A673 (cell line): ENCODE data around the gene PHC2. TPM values are rescaled to one million over a fixed set of nuclear protein-coding genes. Genes with fewer than 3 reads are reported as not detected.

ENCODE experiments used
- BruUV-seq: library from RNA; stranded (reverse); fragments of 400-500 nt; replicated peaks from 2 replicates; lab custom pipeline; 2021; lab: Mats Ljungman, UMichigan
- CTCF ChIA-PET: fragments of 300-600 bp; sonication (Branson Sonifier 250); formaldehyde crosslinking; loops from one replicate; lab custom pipeline; 2022; ENCODE audit warnings: antibody characterized with exemption; lab: Charles Lee
- POLR2A ChIA-PET: fragments of 300-600 bp; sonication (Branson Sonifier 250); formaldehyde crosslinking; loops from one replicate; lab custom pipeline; 2022; ENCODE audit warnings: antibody characterized with exemption; ENCODE audit not compliant: low non-redundant PET; lab: Charles Lee
- DNase-seq: peaks from one replicate; pipeline ENCODE4 v3.0.0-alpha.2; 2015; ENCODE audit warnings: low spot score
- H3K27ac ChIP-seq: fragments of 200-600 bp; sonication (generic); 2 replicates; pipeline ENCODE4 v1.5.1; 2016; ENCODE audit warnings: mixed run types, low read depth, mild to moderate bottlenecking, mixed read lengths, antibody characterized with exemption, low read length; ENCODE audit not compliant: poor library complexity, severe bottlenecking
- H3K27me3 ChIP-seq: fragments of 200-600 bp; sonication (generic); replicated peaks from 2 replicates; pipeline ENCODE4 v1.6.1; 2017; ENCODE audit warnings: mixed run types, low read depth, mild to moderate bottlenecking, mixed read lengths, antibody characterized with exemption, low read length; ENCODE audit not compliant: insufficient read depth, poor library complexity
- H3K36me3 ChIP-seq: fragments of 200-600 bp; sonication (generic); 2 replicates; pipeline ENCODE4 v1.6.1; 2016; ENCODE audit warnings: mixed run types, mild to moderate bottlenecking, mixed read lengths, antibody characterized with exemption, low read length; ENCODE audit not compliant: insufficient read depth, poor library complexity, severe bottlenecking
- H3K4me1 ChIP-seq: fragments of 200-600 bp; sonication (generic); 2 replicates; pipeline ENCODE4 v1.6.1; 2017; ENCODE audit warnings: mixed run types, mild to moderate bottlenecking, mixed read lengths, antibody characterized with exemption, low read length; ENCODE audit not compliant: insufficient read depth, poor library complexity, severe bottlenecking
- H3K4me3 ChIP-seq: fragments of 200-600 bp; sonication (generic); 2 replicates; pipeline ENCODE4 v1.5.1; 2016; ENCODE audit warnings: low read depth, mixed run types, mild to moderate bottlenecking, mixed read lengths, low read length; ENCODE audit not compliant: poor library complexity, severe bottlenecking
- H3K9me3 ChIP-seq: fragments of 200-600 bp; sonication (generic); 2 replicates; pipeline ENCODE4 v1.6.1; 2016; ENCODE audit warnings: mixed run types, low read depth, mild to moderate bottlenecking, mixed read lengths, antibody characterized with exemption, low read length; ENCODE audit not compliant: poor library complexity, severe bottlenecking
- EZH2 ChIP-seq: fragments of 200-600 bp; sonication (generic); IDR thresholded peaks from 2 replicates; pipeline ENCODE4 v1.6.1; 2017; ENCODE audit warnings: borderline replicate concordance, low read depth, mild to moderate bottlenecking, mixed read lengths, antibody characterized with exemption, low read length; ENCODE audit not compliant: poor library complexity, severe bottlenecking
- intact Hi-C: fragments of 100-400 bp; cut with micrococcal nuclease; formaldehyde crosslinking; loops from one replicate; pipeline ENCODE4 v1.10.0; 2022; ENCODE audit not compliant: unreplicated experiment
- total RNA-seq: library from RNA; stranded (reverse); gene quantifications from 2 replicates; pipeline ENCODE4 v1.2.3, GENCODE V29; 2021
- TF ChIP-seq, protein P1 (sequence below): fragments of 300-800, 200-600 bp; sonication (generic); conservative IDR thresholded peaks from 2 replicates; pipeline ENCODE4 v1.5.1; 2017; ENCODE audit warnings: low read depth, mild to moderate bottlenecking, antibody characterized with exemption, low read length, moderate library complexity, mixed read lengths

The PHC2 gene
- total RNA-seq, 1 experiment from 2014 or later: 136 TPM

DNA sequence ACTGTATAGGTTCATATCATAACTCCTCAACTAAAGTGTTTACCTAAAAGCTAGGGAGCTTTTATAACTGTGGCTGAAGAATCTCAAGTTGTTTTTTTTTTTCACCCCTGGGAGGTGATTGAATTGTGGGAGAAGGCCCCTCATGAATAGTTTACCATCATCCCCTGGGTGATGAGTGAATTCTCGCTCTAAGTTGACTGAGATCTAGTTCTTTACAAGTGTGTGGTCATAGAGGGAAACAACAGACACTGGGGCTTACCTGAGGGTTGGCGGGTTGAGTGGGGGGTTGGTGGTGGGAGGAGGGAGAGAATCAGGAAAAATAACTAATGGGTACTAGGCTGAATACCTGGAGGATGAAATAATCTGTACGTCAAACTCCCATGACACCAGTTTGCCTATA is 33.7 kb upstream of the PHC2 start:
- H3K4me3 ChIP-seq: no peak overlapping the region
- DNase-seq: no peak
- H3K36me3 ChIP-seq: no peaks in the 10 kb centered on the region
- TF ChIP-seq EZH2: no peak
- TF ChIP-seq, protein P1, sequence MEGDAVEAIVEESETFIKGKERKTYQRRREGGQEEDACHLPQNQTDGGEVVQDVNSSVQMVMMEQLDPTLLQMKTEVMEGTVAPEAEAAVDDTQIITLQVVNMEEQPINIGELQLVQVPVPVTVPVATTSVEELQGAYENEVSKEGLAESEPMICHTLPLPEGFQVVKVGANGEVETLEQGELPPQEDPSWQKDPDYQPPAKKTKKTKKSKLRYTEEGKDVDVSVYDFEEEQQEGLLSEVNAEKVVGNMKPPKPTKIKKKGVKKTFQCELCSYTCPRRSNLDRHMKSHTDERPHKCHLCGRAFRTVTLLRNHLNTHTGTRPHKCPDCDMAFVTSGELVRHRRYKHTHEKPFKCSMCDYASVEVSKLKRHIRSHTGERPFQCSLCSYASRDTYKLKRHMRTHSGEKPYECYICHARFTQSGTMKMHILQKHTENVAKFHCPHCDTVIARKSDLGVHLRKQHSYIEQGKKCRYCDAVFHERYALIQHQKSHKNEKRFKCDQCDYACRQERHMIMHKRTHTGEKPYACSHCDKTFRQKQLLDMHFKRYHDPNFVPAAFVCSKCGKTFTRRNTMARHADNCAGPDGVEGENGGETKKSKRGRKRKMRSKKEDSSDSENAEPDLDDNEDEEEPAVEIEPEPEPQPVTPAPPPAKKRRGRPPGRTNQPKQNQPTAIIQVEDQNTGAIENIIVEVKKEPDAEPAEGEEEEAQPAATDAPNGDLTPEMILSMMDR: no peak
- no peaks in the 10 kb centered on the region for H3K27me3 ChIP-seq
- BruUV-seq: no TSS peak
- H3K9me3 ChIP-seq: no peaks in the 10 kb centered on the region
- H3K27ac ChIP-seq: no peak overlapping the region
- intact Hi-C loops: no loop called here
- ChIA-PET POLR2A (no interaction called here), CTCF (no interaction called here)
- no peaks in the 10 kb centered on the region for H3K4me1 ChIP-seq

DNA sequence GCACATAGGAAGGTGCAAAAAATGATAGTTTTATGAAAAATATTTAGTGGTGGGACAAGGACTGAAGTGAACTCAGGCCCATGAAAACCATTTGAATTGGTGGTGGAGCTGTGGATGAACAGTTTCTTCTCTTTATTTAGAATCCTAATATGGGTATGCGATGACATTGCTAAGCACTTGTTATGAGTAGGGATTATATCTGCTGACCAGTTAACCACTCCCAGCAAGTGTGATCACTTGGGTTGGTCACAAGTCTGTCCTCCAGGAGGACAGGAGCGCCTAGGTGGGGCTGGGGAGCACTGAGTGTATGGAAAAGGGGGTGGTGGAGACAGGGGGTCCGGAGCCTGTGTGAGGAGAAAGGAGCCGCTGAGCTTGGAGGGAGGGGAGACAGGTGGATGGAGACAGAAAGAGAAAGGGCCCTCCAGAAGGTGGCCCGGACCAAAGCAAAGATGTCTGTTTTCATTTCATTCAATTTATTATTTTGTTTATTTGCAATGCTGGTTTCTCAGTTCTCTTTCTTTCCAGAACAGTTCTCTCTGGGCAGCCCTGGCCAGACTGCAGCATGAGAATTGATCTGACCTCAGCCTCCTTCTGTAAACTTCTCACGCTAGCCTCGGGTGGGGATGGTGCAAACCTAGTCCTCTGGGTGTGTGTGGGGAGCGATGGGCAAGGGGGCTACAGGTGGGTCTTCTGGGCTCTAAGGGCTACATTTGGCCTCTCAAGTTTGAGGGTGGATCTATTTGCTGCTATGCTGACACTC is 31.7 kb upstream of the PHC2 start:
- H3K4me1 ChIP-seq: no peaks in the 10 kb centered on the region
- no TSS peak for BruUV-seq
- H3K27me3 ChIP-seq: no peaks in the 10 kb centered on the region
- TF ChIP-seq EZH2: no peak
- TF ChIP-seq, protein P1: no peak
- ChIA-PET POLR2A (no interaction called here), CTCF (interaction anchor here (0.6 kb wide), 1 partner anchor 8 kb away, joined by 4 read pairs; no protein-coding TSS in a partner anchor)
- no peaks in the 10 kb centered on the region for H3K36me3 ChIP-seq
- no peak for DNase-seq
- H3K9me3 ChIP-seq: no peaks in the 10 kb centered on the region
- no peak overlapping the region for H3K27ac ChIP-seq
- intact Hi-C loops: no loop called here
- H3K4me3 ChIP-seq: no peak overlapping the region

DNA sequence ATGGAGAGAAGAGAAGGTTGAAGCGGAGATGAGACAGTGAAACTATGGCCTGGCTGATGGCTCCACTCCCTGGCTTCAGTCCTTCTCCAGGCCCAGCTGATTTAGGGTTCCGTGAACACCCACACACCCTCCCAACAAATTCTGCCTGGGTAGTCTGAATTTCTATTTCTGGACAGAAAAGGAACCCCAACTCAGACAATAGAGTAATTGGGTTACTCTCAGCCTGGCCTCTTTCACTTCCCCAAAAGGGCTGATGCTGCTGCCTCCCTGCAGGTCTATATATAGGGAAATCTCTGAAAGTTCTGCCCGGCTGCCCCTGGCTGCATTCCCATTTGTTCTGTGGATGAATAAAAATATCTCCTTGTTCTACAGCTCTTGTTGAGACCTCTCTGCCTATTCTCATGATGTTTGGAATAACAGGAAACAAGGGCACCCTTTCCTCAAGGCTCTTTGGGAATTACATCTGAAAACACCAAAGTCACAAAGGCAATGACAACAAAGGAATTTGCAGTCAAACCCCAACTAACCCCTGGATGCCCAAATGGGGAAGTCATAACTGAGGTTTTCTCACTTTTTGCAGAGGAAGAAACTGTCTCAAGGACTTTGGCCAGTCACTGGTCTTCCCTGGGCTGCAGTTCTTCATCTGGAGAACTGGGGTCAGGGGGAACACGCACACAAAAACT is 30.2 kb upstream of the PHC2 start:
- Histone ChIP-seq H3K27me3 (no peaks in the 10 kb centered on the region), H3K4me3 (no peak overlapping the region), H3K36me3 (no peaks in the 10 kb centered on the region), H3K9me3 (no peaks in the 10 kb centered on the region), H3K4me1 (no peaks in the 10 kb centered on the region), H3K27ac (no peak overlapping the region)
- CTCF ChIA-PET: no interaction called here
- TF ChIP-seq, protein P1: no peak
- TF ChIP-seq EZH2: no peak
- POLR2A ChIA-PET: no interaction called here
- no TSS peak for BruUV-seq
- intact Hi-C loops: no loop called here
- no peak for DNase-seq
